ENCODE measurements around the gene FGFBP2. TPM values are rescaled to one million over a fixed set of nuclear protein-coding genes. Genes with fewer than 3 reads are reported as not detected.

The FGFBP2 gene
- polyA plus RNA-seq, 2 donors: 0.61 TPM; not detected in 1

DNA sequence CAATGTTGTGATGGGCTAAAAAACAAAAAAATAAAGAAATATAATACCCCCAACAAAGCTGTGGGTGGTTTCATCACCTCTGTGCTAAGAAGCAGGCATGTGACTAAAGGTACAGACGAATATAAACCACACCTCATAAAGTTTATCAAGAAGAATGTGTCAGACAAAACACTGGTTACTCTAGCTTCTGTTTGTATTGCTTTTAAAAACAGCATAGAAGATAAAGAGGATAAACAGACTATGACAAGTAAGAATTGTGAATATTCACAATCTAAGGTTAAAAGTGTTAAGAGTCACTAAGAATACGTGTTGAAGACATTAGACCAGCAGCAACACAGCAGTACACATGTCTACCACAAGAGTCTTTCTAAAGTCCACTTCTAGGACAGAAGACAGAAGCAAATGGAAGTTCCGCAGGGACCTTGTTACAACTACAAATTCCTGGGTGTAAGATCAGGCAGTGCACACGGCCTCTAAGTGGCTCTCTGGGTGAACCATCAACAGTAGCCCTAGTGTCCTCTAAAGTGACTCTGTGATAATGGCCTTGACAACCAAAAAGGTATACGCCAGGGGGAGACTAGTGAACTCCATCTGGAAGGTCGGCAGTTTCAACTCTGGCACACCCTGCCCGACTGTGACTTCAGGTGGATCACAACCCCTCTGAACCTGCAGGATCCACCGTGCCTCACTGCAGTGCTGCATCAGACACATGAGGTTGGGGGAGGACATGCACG lies 8.3 kb upstream of the FGFBP2 start:
- H3K4me3 ChIP-seq (ENCODE audit: low read depth in 1 of 2, low read length in 2 of 2): no peak overlapping the region
- no peaks in the 10 kb centered on the region for H3K4me1 ChIP-seq (ENCODE audit: control insufficient read depth in 2 of 2, insufficient read depth in 2 of 2, low read length in 1 of 2)
- H3K27me3 ChIP-seq (ENCODE audit: control insufficient read depth in 1 of 2, insufficient read depth in 2 of 2, low read length in 2 of 2): no peaks in the 10 kb centered on the region
- 84% methylated on average over 9 of the region's 9 CpGs for WGBS, 2 donors
- H3K36me3 ChIP-seq (ENCODE audit: control insufficient read depth in 2 of 2, insufficient read depth in 2 of 2, low read length in 1 of 2): no peaks in the 10 kb centered on the region
- H3K9me3 ChIP-seq (ENCODE audit: control insufficient read depth in 2 of 2, insufficient read depth in 1 of 2, low read depth in 1 of 2, low read length in 1 of 2): peaks cover 0 to 3% of the 10 kb centered on the region in 2 donors
- H3K27ac ChIP-seq (ENCODE audit: low read depth in 2 of 2, low read length in 1 of 2): no peak overlapping the region

GRCh38 chr4:15968551-15969300 lies 5.8 kb upstream of the FGFBP2 start:
- Histone ChIP-seq H3K27me3 (ENCODE audit: control insufficient read depth in 1 of 2, insufficient read depth in 2 of 2, low read length in 2 of 2) (no peaks in the 10 kb centered on the region), H3K9me3 (ENCODE audit: control insufficient read depth in 2 of 2, insufficient read depth in 1 of 2, low read depth in 1 of 2, low read length in 1 of 2) (peaks cover 0 to 3% of the 10 kb centered on the region in 2 donors), H3K27ac (ENCODE audit: low read depth in 2 of 2, low read length in 1 of 2) (no peak overlapping the region), H3K4me3 (ENCODE audit: low read depth in 1 of 2, low read length in 2 of 2) (no peak overlapping the region), H3K4me1 (ENCODE audit: control insufficient read depth in 2 of 2, insufficient read depth in 2 of 2, low read length in 1 of 2) (no peaks in the 10 kb centered on the region), H3K36me3 (ENCODE audit: control insufficient read depth in 2 of 2, insufficient read depth in 2 of 2, low read length in 1 of 2) (no peaks in the 10 kb centered on the region)
- 80 to 83% methylated on average over 11 of the region's 11 CpGs for WGBS, 2 donors

DNA sequence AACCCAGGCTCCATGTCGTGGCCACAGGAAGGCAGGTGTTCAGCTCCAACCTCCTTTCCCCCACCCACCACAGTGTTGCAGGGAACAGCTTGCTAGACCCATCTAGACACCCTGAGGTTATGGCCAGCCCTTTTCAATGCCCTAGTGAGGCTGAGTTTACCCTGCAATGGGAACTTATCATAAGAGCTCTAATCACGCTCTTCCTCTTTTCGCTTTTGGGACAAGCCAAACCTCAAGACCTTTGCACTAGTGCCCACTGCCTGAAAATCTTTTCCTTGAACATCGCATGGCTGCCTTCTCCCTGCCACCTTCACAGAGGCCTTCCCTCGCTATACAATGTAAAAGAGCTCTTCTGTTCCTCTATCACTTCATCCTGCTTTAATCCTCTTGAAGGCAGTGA lies 2.4 kb upstream of the FGFBP2 start:
- Histone ChIP-seq H3K36me3 (ENCODE audit: control insufficient read depth in 2 of 2, insufficient read depth in 2 of 2, low read length in 1 of 2) (no peaks in the 10 kb centered on the region), H3K27me3 (ENCODE audit: control insufficient read depth in 1 of 2, insufficient read depth in 2 of 2, low read length in 2 of 2) (no peaks in the 10 kb centered on the region), H3K4me3 (ENCODE audit: low read depth in 1 of 2, low read length in 2 of 2) (no peak overlapping the region), H3K9me3 (ENCODE audit: control insufficient read depth in 2 of 2, insufficient read depth in 1 of 2, low read depth in 1 of 2, low read length in 1 of 2) (no peaks in the 10 kb centered on the region), H3K4me1 (ENCODE audit: control insufficient read depth in 2 of 2, insufficient read depth in 2 of 2, low read length in 1 of 2) (no peaks in the 10 kb centered on the region), H3K27ac (ENCODE audit: low read depth in 2 of 2, low read length in 1 of 2) (no peak overlapping the region)
- 85% methylated on average over 5 of the region's 5 CpGs for WGBS, 2 donors

DNA sequence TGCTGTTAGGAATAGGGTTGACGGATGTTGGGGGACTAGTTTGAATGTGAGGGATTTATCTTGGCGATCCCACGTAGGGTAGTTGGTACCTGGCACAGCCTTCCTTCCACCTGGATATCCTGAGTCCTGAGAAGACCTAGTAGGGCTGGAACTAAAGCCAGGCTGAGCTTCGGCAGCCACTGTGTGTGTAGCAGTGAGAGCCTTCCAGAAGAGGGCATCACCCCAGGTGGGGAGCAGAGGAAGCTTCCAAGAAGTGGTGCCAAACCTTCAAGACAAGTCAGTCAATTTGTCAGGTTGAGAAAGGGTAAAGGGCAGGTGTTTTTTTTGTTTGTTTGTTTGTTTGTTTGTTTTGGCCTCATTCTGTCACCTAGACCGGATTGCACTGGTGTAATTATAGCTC lies 1.2 kb upstream of the FGFBP2 start:
- Histone ChIP-seq H3K4me1 (ENCODE audit: control insufficient read depth in 2 of 2, insufficient read depth in 2 of 2, low read length in 1 of 2) (no peaks in the 10 kb centered on the region), H3K27me3 (ENCODE audit: control insufficient read depth in 1 of 2, insufficient read depth in 2 of 2, low read length in 2 of 2) (no peaks in the 10 kb centered on the region), H3K36me3 (ENCODE audit: control insufficient read depth in 2 of 2, insufficient read depth in 2 of 2, low read length in 1 of 2) (no peaks in the 10 kb centered on the region), H3K4me3 (ENCODE audit: low read depth in 1 of 2, low read length in 2 of 2) (no peak overlapping the region), H3K27ac (ENCODE audit: low read depth in 2 of 2, low read length in 1 of 2) (no peak overlapping the region), H3K9me3 (ENCODE audit: control insufficient read depth in 2 of 2, insufficient read depth in 1 of 2, low read depth in 1 of 2, low read length in 1 of 2) (no peaks in the 10 kb centered on the region)
- 72 to 78% methylated on average over 5 of the region's 5 CpGs for WGBS, 2 donors

DNA sequence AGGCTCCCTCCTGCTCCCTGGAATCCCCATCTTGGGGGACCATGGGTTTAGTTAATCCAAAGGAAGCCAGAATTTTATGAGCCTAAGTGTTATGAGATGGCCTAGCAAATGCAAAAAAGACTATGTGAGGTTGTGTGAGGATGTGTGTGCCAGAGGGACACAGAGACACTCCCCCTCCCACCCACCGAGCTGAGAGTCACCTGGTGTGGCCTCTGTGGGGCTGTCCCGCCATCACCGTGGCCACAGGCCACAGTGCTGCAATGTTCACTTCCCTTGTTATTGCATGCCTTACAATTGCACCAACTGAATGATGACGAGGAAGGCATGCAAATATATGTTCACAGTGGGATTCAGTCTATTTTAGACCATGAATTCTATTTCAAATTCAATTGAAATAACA lies 601 bp upstream of the FGFBP2 start:
- whole genome bisulfite sequencing, 2 donors: 56 to 64% methylated on average over 4 of the region's 4 CpGs

DNA sequence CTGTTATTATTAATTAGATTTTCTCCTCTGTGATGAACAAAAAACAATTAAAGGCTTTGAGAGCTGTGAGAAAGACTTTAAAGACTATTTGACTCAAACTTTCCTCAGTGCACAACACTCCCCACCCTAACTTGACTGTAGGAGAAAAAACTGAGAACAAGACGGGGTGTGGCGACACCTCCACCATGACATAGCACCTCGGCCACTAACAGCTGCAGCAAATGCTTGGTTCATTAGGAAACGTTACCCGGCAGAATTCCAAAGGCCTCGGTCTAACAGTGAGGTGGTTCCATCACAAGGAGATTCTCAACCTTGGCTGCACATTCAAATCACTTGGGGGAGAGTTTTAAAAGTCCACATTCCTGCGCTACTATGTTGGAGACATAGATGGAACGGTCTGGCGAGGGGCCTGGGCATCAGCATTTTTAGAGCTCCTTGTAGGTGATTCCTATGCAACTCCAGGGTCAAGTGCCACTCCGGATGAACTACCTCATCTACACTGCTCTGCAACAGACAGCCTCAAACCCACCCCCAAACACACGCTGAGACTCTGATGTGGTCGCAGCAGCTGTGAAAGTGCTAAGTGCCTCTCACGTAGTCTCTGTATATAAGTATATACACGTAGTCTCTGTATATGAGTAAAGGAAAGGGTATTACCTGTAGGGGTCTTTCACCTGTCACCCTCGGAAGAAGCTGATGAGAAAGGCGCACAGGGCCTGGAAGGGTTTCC lies 1.0 kb downstream of the FGFBP2 start:
- WGBS, 2 donors: 76 to 82% methylated on average over 16 of the region's 16 CpGs
- Histone ChIP-seq H3K9me3 (ENCODE audit: control insufficient read depth in 2 of 2, insufficient read depth in 1 of 2, low read depth in 1 of 2, low read length in 1 of 2) (no peaks in the 10 kb centered on the region), H3K4me1 (ENCODE audit: control insufficient read depth in 2 of 2, insufficient read depth in 2 of 2, low read length in 1 of 2) (no peaks in the 10 kb centered on the region), H3K27me3 (ENCODE audit: control insufficient read depth in 1 of 2, insufficient read depth in 2 of 2, low read length in 2 of 2) (no peaks in the 10 kb centered on the region), H3K36me3 (ENCODE audit: control insufficient read depth in 2 of 2, insufficient read depth in 2 of 2, low read length in 1 of 2) (no peaks in the 10 kb centered on the region), H3K27ac (ENCODE audit: low read depth in 2 of 2, low read length in 1 of 2) (no peak overlapping the region), H3K4me3 (ENCODE audit: low read depth in 1 of 2, low read length in 2 of 2) (no peak overlapping the region)

More for the DNA sequence above, 601 bp upstream of the FGFBP2 start:
- Histone ChIP-seq H3K9me3 (ENCODE audit: control insufficient read depth in 2 of 2, insufficient read depth in 1 of 2, low read depth in 1 of 2, low read length in 1 of 2) (no peaks in the 10 kb centered on the region), H3K4me1 (ENCODE audit: control insufficient read depth in 2 of 2, insufficient read depth in 2 of 2, low read length in 1 of 2) (no peaks in the 10 kb centered on the region), H3K36me3 (ENCODE audit: control insufficient read depth in 2 of 2, insufficient read depth in 2 of 2, low read length in 1 of 2) (no peaks in the 10 kb centered on the region), H3K27me3 (ENCODE audit: control insufficient read depth in 1 of 2, insufficient read depth in 2 of 2, low read length in 2 of 2) (no peaks in the 10 kb centered on the region), H3K4me3 (ENCODE audit: low read depth in 1 of 2, low read length in 2 of 2) (no peak overlapping the region), H3K27ac (ENCODE audit: low read depth in 2 of 2, low read length in 1 of 2) (no peak overlapping the region)

- Histone ChIP-seq H3K4me1 (ENCODE audit: control insufficient read depth in 2 of 2, insufficient read depth in 2 of 2, low read length in 1 of 2) (no peaks in the 10 kb centered on the region), H3K9me3 (ENCODE audit: control insufficient read depth in 2 of 2, insufficient read depth in 1 of 2, low read depth in 1 of 2, low read length in 1 of 2) (no peaks in the 10 kb centered on the region), H3K27me3 (ENCODE audit: control insufficient read depth in 1 of 2, insufficient read depth in 2 of 2, low read length in 2 of 2) (no peaks in the 10 kb centered on the region), H3K36me3 (ENCODE audit: control insufficient read depth in 2 of 2, insufficient read depth in 2 of 2, low read length in 1 of 2) (no peaks in the 10 kb centered on the region), H3K27ac (ENCODE audit: low read depth in 2 of 2, low read length in 1 of 2) (no peak overlapping the region), H3K4me3 (ENCODE audit: low read depth in 1 of 2, low read length in 2 of 2) (no peak overlapping the region)
- 70 to 89% methylated on average over 2 of the region's 2 CpGs for WGBS, 2 donors
These were observed 4.4 kb downstream of the FGFBP2 start for GRCh38 chr4:15958562-15958961.

DNA sequence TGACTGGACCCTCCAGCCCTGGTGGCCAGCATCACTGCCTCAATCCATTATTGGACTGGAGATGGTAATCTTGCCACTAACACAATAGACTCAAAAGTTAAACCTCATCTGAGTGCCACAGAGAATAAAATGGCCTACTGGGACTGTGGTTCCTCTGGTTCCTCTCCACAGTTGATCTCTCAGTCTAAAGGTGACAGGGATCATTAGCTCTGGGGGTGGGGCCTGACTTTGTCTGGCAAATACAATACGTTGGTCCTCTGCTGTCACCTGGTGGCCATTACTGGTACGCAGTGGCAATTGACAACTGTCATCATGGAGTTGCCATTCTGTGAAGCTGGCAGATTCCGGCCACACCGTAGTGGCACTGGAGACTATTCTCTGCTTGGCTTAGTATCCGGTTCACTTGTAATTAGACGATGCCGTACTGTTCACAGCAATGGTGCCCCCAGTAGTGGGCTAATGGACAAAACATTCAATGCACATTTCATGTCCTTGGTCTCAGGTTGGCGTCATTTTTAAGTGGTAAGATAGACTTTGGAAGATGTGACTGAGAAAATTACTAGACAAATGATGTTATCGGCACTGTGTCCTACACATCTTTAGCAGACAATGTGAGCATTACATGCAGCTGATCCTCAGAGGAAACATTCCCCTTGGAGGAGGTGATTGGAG lies 6.7 kb downstream of the FGFBP2 start:
- Histone ChIP-seq H3K4me1 (ENCODE audit: control insufficient read depth in 2 of 2, insufficient read depth in 2 of 2, low read length in 1 of 2) (no peaks in the 10 kb centered on the region), H3K9me3 (ENCODE audit: control insufficient read depth in 2 of 2, insufficient read depth in 1 of 2, low read depth in 1 of 2, low read length in 1 of 2) (no peaks in the 10 kb centered on the region), H3K27ac (ENCODE audit: low read depth in 2 of 2, low read length in 1 of 2) (no peak overlapping the region), H3K27me3 (ENCODE audit: control insufficient read depth in 1 of 2, insufficient read depth in 2 of 2, low read length in 2 of 2) (no peaks in the 10 kb centered on the region), H3K36me3 (ENCODE audit: control insufficient read depth in 2 of 2, insufficient read depth in 2 of 2, low read length in 1 of 2) (no peaks in the 10 kb centered on the region), H3K4me3 (ENCODE audit: low read depth in 1 of 2, low read length in 2 of 2) (no peak overlapping the region)
- WGBS, 2 donors: 50 to 55% methylated on average over 9 of the region's 9 CpGs

GRCh38 chr4:15955670-15956069 lies 7.3 kb downstream of the FGFBP2 start:
- Histone ChIP-seq H3K27ac (ENCODE audit: low read depth in 2 of 2, low read length in 1 of 2) (no peak overlapping the region), H3K27me3 (ENCODE audit: control insufficient read depth in 1 of 2, insufficient read depth in 2 of 2, low read length in 2 of 2) (no peaks in the 10 kb centered on the region), H3K36me3 (ENCODE audit: control insufficient read depth in 2 of 2, insufficient read depth in 2 of 2, low read length in 1 of 2) (no peaks in the 10 kb centered on the region), H3K4me1 (ENCODE audit: control insufficient read depth in 2 of 2, insufficient read depth in 2 of 2, low read length in 1 of 2) (no peaks in the 10 kb centered on the region), H3K4me3 (ENCODE audit: low read depth in 1 of 2, low read length in 2 of 2) (no peak overlapping the region), H3K9me3 (ENCODE audit: control insufficient read depth in 2 of 2, insufficient read depth in 1 of 2, low read depth in 1 of 2, low read length in 1 of 2) (no peaks in the 10 kb centered on the region)
- 87 to 89% methylated on average over 3 of the region's 3 CpGs for WGBS, 2 donors
